ENCODE measurements around the gene NLN. TPM values are rescaled to one million over a fixed set of nuclear protein-coding genes. Genes with fewer than 3 reads are reported as not detected.
A peak's percentile ranks its signal among the peaks of the same experiment; 100 is the strongest.

The NLN gene
- total and polyA plus RNA-seq, 9 of the 15 experiments (the other 6 are each of a cell fraction or from before 2014, with no cell fraction given): 6.9 to 45.2 (median 28.8) TPM

DNA sequence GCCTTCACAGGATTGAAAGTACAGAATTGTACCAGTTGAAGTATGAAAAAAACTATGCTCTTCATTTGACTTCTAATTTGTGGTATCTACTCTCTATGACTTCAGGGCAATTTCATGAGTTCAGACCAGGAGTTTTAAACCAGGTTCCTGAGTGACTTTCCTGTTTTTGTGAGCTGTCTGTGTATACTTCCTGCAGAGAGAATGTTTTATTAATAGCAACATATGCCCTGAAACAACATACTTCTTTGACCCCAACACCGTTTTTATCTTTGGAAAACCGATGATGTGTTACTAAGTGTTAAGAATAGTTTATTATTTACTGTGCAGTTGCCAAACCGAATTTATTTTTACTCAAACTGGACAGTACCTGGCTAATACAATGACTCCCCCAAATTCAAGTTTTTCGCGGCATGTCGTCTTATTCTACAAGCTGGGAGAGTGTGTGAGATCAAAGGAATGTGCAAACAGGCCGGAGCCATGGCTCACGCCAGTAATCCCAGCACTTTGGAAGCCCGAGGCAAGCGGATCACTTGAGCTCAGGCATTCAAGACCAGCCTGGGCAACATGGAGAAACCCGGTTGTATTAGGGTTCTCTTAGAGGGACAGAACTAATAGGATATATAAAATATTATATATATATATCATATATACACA, 145.7 kb downstream of the NLN start:
- H3K27me3 ChIP-seq (ENCODE audit: control insufficient read depth in 2 of 2, insufficient read depth in 2 of 2, low read length in 2 of 2): no peaks in the 10 kb centered on the region; a peak in 1 of 5 replicates
- ChIA-PET CTCF (ENCODE audit: low intra/inter-chr PET ratio) (no interaction called here), POLR2A (interaction anchor here (0.6 kb wide), 1 partner anchor 59 kb away, joined by 3 read pairs; no protein-coding TSS in a partner anchor)
- no peak overlapping the region for H3K4me3 ChIP-seq
- no peak for ATAC-seq
- no peak overlapping the region for H3K4me2 ChIP-seq (ENCODE audit: insufficient read depth, low read length)
- no peaks in the 10 kb centered on the region for H4K20me1 ChIP-seq (replicated peaks; ENCODE audit: control insufficient read depth, insufficient read depth, low read length)
- FAIRE-seq: peak; percentile 40
- 46% methylated on average over 11 of the region's 11 CpGs for WGBS (ENCODE audit: insufficient coverage, low coverage, missing lambda C conversion rate)
- H3K27ac ChIP-seq (ENCODE audit: extremely low read depth, low read depth, low read length): no peak overlapping the region
- H3K9me3 ChIP-seq (replicated peaks; ENCODE audit: control insufficient read depth, insufficient read depth, low read depth, low read length): no peaks in the 10 kb centered on the region
- intact Hi-C loops (cut with micrococcal nuclease) (no loop called here), in situ Hi-C loops (cut with MboI) (no loop called here)
- H3K4me1 ChIP-seq (replicated peaks in 1 of 2; ENCODE audit: control insufficient read depth in 2 of 2, insufficient read depth in 2 of 2, low read length in 2 of 2): no peaks in the 10 kb centered on the region; a peak in 1 of 5 replicates
- no peaks in the 10 kb centered on the region for H3K36me3 ChIP-seq (ENCODE audit: control insufficient read depth, insufficient read depth, low read length)
- H2AFZ ChIP-seq (ENCODE audit: low read depth, low read length): peak overlapping the region; percentile 41; the same call in 1 of the 2 replicates
- no peaks in the 10 kb centered on the region for H3K9me1 ChIP-seq (ENCODE audit: control insufficient read depth, insufficient read depth, low read length)
- H3K9ac ChIP-seq (ENCODE audit: insufficient read depth in 1 of 2, low read depth in 2 of 2, low read length in 2 of 2): no peak overlapping the region
- no TSS peak for BruUV-seq (replicated peaks)
- no peaks in the 10 kb centered on the region for H3K79me2 ChIP-seq (ENCODE audit: control insufficient read depth, insufficient read depth, low read length)
- TF ChIP-seq L3MBTL2 (IDR thresholded peaks at IDR 0.05): no peak
- no peak for TF ChIP-seq KLF6 (CRISPR knock-in tag; IDR thresholded peaks at IDR 0.05; ENCODE audit: borderline replicate concordance)
- TF ChIP-seq ZNF444 (CRISPR knock-in tag; IDR thresholded peaks at IDR 0.05): no peak
- TF ChIP-seq NCOA1 (IDR thresholded peaks at IDR 0.05; ENCODE audit: low read depth): no peak
- TF ChIP-seq, protein P1, sequence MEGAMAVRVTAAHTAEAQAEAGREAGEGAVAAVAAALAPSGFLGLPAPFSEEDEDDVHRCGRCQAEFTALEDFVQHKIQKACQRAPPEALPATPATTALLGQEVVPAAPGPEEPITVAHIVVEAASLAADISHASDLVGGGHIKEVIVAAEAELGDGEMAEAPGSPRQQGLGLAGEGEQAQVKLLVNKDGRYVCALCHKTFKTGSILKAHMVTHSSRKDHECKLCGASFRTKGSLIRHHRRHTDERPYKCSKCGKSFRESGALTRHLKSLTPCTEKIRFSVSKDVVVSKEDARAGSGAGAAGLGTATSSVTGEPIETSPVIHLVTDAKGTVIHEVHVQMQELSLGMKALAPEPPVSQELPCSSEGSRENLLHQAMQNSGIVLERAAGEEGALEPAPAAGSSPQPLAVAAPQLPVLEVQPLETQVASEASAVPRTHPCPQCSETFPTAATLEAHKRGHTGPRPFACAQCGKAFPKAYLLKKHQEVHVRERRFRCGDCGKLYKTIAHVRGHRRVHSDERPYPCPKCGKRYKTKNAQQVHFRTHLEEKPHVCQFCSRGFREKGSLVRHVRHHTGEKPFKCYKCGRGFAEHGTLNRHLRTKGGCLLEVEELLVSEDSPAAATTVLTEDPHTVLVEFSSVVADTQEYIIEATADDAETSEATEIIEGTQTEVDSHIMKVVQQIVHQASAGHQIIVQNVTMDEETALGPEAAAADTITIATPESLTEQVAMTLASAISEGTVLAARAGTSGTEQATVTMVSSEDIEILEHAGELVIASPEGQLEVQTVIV (CRISPR knock-in tag; IDR thresholded peaks at IDR 0.05; ENCODE audit: borderline replicate concordance): no peak
- TF ChIP-seq ZNF717 (CRISPR knock-in tag; IDR thresholded peaks at IDR 0.05): no peak
- no peak for TF ChIP-seq HCFC1 (IDR thresholded peaks at IDR 0.05; ENCODE audit: low read depth, low read length)
- TF ChIP-seq ZNF76 (CRISPR knock-in tag; IDR thresholded peaks at IDR 0.05; ENCODE audit: borderline replicate concordance): no peak
- DNase-seq (ENCODE audit: extremely low read depth in 1 of 4, low spot score in 3 of 4): no peak
